SK-N-SH treated with all-trans-retinoic acid at 6 μM for 48 hours (cell line): ENCODE results near the gene TSC1.

Source experiments
- ATAC-seq: fragments of 200-7000 bp; cut with Tn5 transposase; 3 replicates; pipeline ENCODE4 v1.9.1; 2020; ENCODE audit warnings: mild to moderate bottlenecking, moderate library complexity
- ARNTL ChIP-seq: fragments of 450-650 bp; formaldehyde crosslinking; IDR thresholded peaks from 2 replicates; pipeline ENCODE4 v1.5.0; 2020; ENCODE audit warnings: low read depth, mild to moderate bottlenecking, moderate library complexity, borderline replicate concordance
- BACH2 ChIP-seq: fragments of 250-450 bp; sonication (Bioruptor Pico); IDR thresholded peaks from 2 replicates; pipeline ENCODE4 v1.9.0; 2021; ENCODE audit warnings: mild to moderate bottlenecking, borderline replicate concordance
- CSDC2 ChIP-seq: fragments of 250-450 bp; sonication (Bioruptor Pico); IDR thresholded peaks from 2 replicates; pipeline ENCODE4 v1.5.0; 2020; ENCODE audit warnings: mild to moderate bottlenecking, moderate library complexity
- ESRRG ChIP-seq: fragments of 250-450 bp; sonication (Bioruptor Pico); IDR thresholded peaks from 2 replicates; pipeline ENCODE4 v1.6.1; 2021; ENCODE audit warnings: mild to moderate bottlenecking
- ISL1 ChIP-seq: fragments of 250-450 bp; sonication (Bioruptor Pico); IDR thresholded peaks from 2 replicates; pipeline ENCODE4 v2.1.2; 2022; ENCODE audit warnings: mild to moderate bottlenecking, moderate library complexity
- OSR1 ChIP-seq: fragments of 250-450 bp; sonication (Bioruptor Pico); IDR thresholded peaks from 2 replicates; pipeline ENCODE4 v1.8.0; 2022; ENCODE audit warnings: moderate library complexity, mild to moderate bottlenecking, inconsistent platforms
- PPARA ChIP-seq: fragments of 250-450 bp; sonication (Bioruptor Pico); IDR thresholded peaks from 2 replicates; pipeline ENCODE4 v1.5.0; 2020; ENCODE audit warnings: mild to moderate bottlenecking, borderline replicate concordance
- RARB ChIP-seq: fragments of 250-450 bp; sonication (Bioruptor Pico); IDR thresholded peaks from 2 replicates; pipeline ENCODE4 v1.8.0; 2021; ENCODE audit warnings: mild to moderate bottlenecking, moderate library complexity
- SNAI2 ChIP-seq: fragments of 250-450 bp; sonication (Bioruptor Pico); IDR thresholded peaks from 2 replicates; pipeline ENCODE4 v1.5.0; 2020; ENCODE audit warnings: mild to moderate bottlenecking, moderate library complexity
- TCF4 ChIP-seq: fragments of 250-450 bp; sonication (Bioruptor Pico); IDR thresholded peaks from 2 replicates; pipeline ENCODE4 v1.8.0; 2021; ENCODE audit warnings: mild to moderate bottlenecking, moderate library complexity, borderline replicate concordance
- TOX ChIP-seq: fragments of 250-450 bp; sonication (Bioruptor Pico); IDR thresholded peaks from 2 replicates; pipeline ENCODE4 v1.8.0; 2021; ENCODE audit warnings: mild to moderate bottlenecking, moderate library complexity, borderline replicate concordance
- ZC3H10 ChIP-seq: fragments of 250-450 bp; sonication (Bioruptor Pico); IDR thresholded peaks from 2 replicates; pipeline ENCODE4 v1.5.1; 2021; ENCODE audit warnings: mild to moderate bottlenecking, moderate library complexity
- ZNF565 ChIP-seq: fragments of 450-650 bp; formaldehyde crosslinking; conservative IDR thresholded peaks from 2 replicates; pipeline ENCODE4 v1.5.0; 2020; ENCODE audit warnings: low read depth, mild to moderate bottlenecking, moderate library complexity
- ZNF70 ChIP-seq: fragments of 450-650 bp; formaldehyde crosslinking; IDR thresholded peaks from 2 replicates; pipeline ENCODE4 v1.5.0; 2020; ENCODE audit warnings: mild to moderate bottlenecking, moderate library complexity
- ZNF8 ChIP-seq: fragments of 450-650 bp; formaldehyde crosslinking; IDR thresholded peaks from 2 replicates; pipeline ENCODE4 v1.5.0; 2020; ENCODE audit warnings: mild to moderate bottlenecking, moderate library complexity
- TF ChIP-seq, protein P1 (sequence below): fragments of 250-450 bp; sonication (Bioruptor Pico); IDR thresholded peaks from 2 replicates; pipeline ENCODE4 v1.8.0; 2020; ENCODE audit warnings: mild to moderate bottlenecking, moderate library complexity, borderline replicate concordance
- TF ChIP-seq, protein P2 (sequence below): fragments of 250-450 bp; sonication (Bioruptor Pico); IDR thresholded peaks from 2 replicates; pipeline ENCODE4 v1.8.0; 2021; ENCODE audit warnings: low read depth, mild to moderate bottlenecking, moderate library complexity, borderline replicate concordance
- TF ChIP-seq, protein P3 (sequence below): fragments of 250-450 bp; sonication (Bioruptor Pico); IDR thresholded peaks from 2 replicates; pipeline ENCODE4 v1.5.1; 2020; ENCODE audit warnings: low read depth, mild to moderate bottlenecking, moderate library complexity
- TF ChIP-seq, protein P4 (sequence below): fragments of 250-450 bp; sonication (Bioruptor Pico); IDR thresholded peaks from 2 replicates; pipeline ENCODE4 v1.5.0; 2020; ENCODE audit warnings: mild to moderate bottlenecking, moderate library complexity
- TF ChIP-seq, protein P5 (sequence below): fragments of 250-450 bp; sonication (Bioruptor Pico); IDR thresholded peaks from 2 replicates; pipeline ENCODE4 v1.5.1; 2021; ENCODE audit warnings: mild to moderate bottlenecking, moderate library complexity

TSC1 gene

GRCh38 chr9:132985071-132985350 lies 40.6 kb upstream of the TSC1 start:
- ATAC-seq: no peak
- TF ChIP-seq, protein P1, sequence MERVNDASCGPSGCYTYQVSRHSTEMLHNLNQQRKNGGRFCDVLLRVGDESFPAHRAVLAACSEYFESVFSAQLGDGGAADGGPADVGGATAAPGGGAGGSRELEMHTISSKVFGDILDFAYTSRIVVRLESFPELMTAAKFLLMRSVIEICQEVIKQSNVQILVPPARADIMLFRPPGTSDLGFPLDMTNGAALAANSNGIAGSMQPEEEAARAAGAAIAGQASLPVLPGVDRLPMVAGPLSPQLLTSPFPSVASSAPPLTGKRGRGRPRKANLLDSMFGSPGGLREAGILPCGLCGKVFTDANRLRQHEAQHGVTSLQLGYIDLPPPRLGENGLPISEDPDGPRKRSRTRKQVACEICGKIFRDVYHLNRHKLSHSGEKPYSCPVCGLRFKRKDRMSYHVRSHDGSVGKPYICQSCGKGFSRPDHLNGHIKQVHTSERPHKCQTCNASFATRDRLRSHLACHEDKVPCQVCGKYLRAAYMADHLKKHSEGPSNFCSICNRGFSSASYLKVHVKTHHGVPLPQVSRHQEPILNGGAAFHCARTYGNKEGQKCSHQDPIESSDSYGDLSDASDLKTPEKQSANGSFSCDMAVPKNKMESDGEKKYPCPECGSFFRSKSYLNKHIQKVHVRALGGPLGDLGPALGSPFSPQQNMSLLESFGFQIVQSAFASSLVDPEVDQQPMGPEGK (CRISPR knock-in tag): no peak

GRCh38 chr9:132984202-132985070 lies 40.0 kb upstream of the TSC1 start:
- TF ChIP-seq, protein P2, sequence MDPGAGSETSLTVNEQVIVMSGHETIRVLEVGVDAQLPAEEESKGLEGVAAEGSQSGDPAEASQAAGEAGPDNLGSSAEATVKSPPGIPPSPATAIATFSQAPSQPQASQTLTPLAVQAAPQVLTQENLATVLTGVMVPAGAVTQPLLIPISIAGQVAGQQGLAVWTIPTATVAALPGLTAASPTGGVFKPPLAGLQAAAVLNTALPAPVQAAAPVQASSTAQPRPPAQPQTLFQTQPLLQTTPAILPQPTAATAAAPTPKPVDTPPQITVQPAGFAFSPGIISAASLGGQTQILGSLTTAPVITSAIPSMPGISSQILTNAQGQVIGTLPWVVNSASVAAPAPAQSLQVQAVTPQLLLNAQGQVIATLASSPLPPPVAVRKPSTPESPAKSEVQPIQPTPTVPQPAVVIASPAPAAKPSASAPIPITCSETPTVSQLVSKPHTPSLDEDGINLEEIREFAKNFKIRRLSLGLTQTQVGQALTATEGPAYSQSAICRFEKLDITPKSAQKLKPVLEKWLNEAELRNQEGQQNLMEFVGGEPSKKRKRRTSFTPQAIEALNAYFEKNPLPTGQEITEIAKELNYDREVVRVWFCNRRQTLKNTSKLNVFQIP (CRISPR knock-in tag): no peak
- TF ChIP-seq, protein P1 (CRISPR knock-in tag): no peak
- TF ChIP-seq ARNTL (CRISPR knock-in tag) (no peak), ZNF8 (CRISPR knock-in tag) (no peak), ZNF70 (CRISPR knock-in tag) (no peak), OSR1 (CRISPR knock-in tag) (no peak), BACH2 (CRISPR knock-in tag) (no peak), ZC3H10 (CRISPR knock-in tag) (no peak), RARB (CRISPR knock-in tag) (no peak), TCF4 (no peak), ESRRG (CRISPR knock-in tag) (no peak)
- ATAC-seq: no peak

- no peak for TF ChIP-seq ZC3H10 (CRISPR knock-in tag)
- TF ChIP-seq, protein P3, sequence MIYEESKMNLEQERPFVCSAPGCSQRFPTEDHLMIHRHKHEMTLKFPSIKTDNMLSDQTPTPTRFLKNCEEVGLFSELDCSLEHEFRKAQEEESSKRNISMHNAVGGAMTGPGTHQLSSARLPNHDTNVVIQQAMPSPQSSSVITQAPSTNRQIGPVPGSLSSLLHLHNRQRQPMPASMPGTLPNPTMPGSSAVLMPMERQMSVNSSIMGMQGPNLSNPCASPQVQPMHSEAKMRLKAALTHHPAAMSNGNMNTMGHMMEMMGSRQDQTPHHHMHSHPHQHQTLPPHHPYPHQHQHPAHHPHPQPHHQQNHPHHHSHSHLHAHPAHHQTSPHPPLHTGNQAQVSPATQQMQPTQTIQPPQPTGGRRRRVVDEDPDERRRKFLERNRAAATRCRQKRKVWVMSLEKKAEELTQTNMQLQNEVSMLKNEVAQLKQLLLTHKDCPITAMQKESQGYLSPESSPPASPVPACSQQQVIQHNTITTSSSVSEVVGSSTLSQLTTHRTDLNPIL: no peak
- no peak for TF ChIP-seq TOX
- no peak for ATAC-seq
These were observed 39.2 kb upstream of the TSC1 start for GRCh38 chr9:132983491-132984201.

DNA sequence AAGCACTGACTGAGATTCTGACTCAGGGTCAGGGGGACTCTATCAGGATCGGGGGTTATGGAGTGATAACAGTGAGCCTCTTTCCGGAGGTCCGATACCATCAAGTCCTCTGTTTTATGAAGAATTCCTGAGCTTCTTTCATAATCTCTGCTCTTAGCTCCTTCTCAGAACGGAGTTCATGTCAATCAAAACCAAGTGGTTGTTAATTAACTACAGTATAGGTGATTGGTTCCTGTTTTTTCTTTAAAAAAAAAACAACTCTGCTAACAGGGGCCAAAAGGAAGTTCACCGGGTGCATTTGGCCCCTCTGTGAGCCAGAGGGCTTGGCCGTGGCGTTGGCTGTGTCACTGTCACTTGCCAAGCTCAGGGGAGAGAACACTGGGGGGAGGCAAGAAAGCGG lies 38.0 kb upstream of the TSC1 start:
- ATAC-seq: no peak
- no peak for TF ChIP-seq ISL1 (CRISPR knock-in tag)
- no peak for TF ChIP-seq RARB (CRISPR knock-in tag)
- no peak for TF ChIP-seq OSR1 (CRISPR knock-in tag)
- TF ChIP-seq SNAI2 (CRISPR knock-in tag): no peak
- TF ChIP-seq, protein P4, sequence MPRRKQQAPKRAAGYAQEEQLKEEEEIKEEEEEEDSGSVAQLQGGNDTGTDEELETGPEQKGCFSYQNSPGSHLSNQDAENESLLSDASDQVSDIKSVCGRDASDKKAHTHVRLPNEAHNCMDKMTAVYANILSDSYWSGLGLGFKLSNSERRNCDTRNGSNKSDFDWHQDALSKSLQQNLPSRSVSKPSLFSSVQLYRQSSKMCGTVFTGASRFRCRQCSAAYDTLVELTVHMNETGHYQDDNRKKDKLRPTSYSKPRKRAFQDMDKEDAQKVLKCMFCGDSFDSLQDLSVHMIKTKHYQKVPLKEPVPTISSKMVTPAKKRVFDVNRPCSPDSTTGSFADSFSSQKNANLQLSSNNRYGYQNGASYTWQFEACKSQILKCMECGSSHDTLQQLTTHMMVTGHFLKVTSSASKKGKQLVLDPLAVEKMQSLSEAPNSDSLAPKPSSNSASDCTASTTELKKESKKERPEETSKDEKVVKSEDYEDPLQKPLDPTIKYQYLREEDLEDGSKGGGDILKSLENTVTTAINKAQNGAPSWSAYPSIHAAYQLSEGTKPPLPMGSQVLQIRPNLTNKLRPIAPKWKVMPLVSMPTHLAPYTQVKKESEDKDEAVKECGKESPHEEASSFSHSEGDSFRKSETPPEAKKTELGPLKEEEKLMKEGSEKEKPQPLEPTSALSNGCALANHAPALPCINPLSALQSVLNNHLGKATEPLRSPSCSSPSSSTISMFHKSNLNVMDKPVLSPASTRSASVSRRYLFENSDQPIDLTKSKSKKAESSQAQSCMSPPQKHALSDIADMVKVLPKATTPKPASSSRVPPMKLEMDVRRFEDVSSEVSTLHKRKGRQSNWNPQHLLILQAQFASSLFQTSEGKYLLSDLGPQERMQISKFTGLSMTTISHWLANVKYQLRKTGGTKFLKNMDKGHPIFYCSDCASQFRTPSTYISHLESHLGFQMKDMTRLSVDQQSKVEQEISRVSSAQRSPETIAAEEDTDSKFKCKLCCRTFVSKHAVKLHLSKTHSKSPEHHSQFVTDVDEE (CRISPR knock-in tag): no peak
- no peak for TF ChIP-seq CSDC2 (CRISPR knock-in tag)
- TF ChIP-seq ZNF565 (CRISPR knock-in tag): no peak
- no peak for TF ChIP-seq PPARA (CRISPR knock-in tag)
- TF ChIP-seq, protein P3: no peak
- no peak for TF ChIP-seq TCF4
- no peak for TF ChIP-seq ZC3H10 (CRISPR knock-in tag)
- no peak for TF ChIP-seq ZNF70 (CRISPR knock-in tag)
- TF ChIP-seq, protein P5, sequence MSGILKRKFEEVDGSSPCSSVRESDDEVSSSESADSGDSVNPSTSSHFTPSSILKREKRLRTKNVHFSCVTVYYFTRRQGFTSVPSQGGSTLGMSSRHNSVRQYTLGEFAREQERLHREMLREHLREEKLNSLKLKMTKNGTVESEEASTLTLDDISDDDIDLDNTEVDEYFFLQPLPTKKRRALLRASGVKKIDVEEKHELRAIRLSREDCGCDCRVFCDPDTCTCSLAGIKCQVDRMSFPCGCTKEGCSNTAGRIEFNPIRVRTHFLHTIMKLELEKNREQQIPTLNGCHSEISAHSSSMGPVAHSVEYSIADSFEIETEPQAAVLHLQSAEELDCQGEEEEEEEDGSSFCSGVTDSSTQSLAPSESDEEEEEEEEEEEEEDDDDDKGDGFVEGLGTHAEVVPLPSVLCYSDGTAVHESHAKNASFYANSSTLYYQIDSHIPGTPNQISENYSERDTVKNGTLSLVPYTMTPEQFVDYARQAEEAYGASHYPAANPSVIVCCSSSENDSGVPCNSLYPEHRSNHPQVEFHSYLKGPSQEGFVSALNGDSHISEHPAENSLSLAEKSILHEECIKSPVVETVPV (CRISPR knock-in tag): no peak
